Prostate gland (tissue), 2 donors: ENCODE measurements around the gene FAM168A. TPM values are rescaled to one million over a fixed set of nuclear protein-coding genes. Genes with fewer than 3 reads are reported as not detected.

Experiments used
- DNase-seq: peaks from one replicate; pipeline ENCODE4 v3.0.0-alpha.2; 2019; ENCODE audit warnings: low spot score
- H3K27ac ChIP-seq, 2 donors: fragments of 200-600 bp; sonication (generic); 2 replicates each; pipeline ENCODE4 v1.5.1; 2017 to 2019
- H3K27me3 ChIP-seq: fragments of 200-600 bp; sonication (generic); replicated peaks from 2 replicates; pipeline ENCODE4 v1.5.1; 2019; ENCODE audit not compliant: insufficient read depth
- H3K36me3 ChIP-seq, 2 donors: fragments of 200-600 bp; sonication (generic); 1 replicate in 1 of 2; 2 replicates in 1 of 2; pipeline versions ENCODE4 v1.5.1 to v1.8.1; 2017 to 2019
- H3K4me1 ChIP-seq: fragments of 200-600 bp; sonication (generic); replicated peaks from 2 replicates; pipeline ENCODE4 v1.5.1; 2019
- H3K4me3 ChIP-seq, 2 donors: fragments of 200-600 bp; sonication (generic); 2 replicates each; pipeline ENCODE4 v1.5.1; 2017 to 2019
- H3K9me3 ChIP-seq: fragments of 200-600 bp; sonication (generic); 2 replicates; pipeline ENCODE4 v1.5.1; 2017
- POLR2A ChIP-seq: fragments of 450-650 bp; IDR thresholded peaks from one replicate; pipeline ENCODE4 v1.6.1; 2016; ENCODE audit warnings: antibody characterized with exemption, mild to moderate bottlenecking
- POLR2AphosphoS5 ChIP-seq: sonication (generic); formaldehyde crosslinking; IDR thresholded peaks from one replicate; pipeline ENCODE4 v1.6.1; 2017; ENCODE audit warnings: antibody characterized with exemption
- WGBS: methylation state at CpG from one replicate; pipeline ENCODE4 v1.1.5; 2018; 5-methylcytosine and 5-hydroxymethylcytosine counted together
- intact Hi-C: fragments of 100-400 bp; cut with DNase I; formaldehyde crosslinking; loops from one replicate; pipeline ENCODE4 v1.14.2; 2022
- total RNA-seq, 2 donors: library from RNA; depleted of rRNA; stranded (reverse); fragments of >200 nt; gene quantifications; one replicate each; pipeline ENCODE4 v1.1.0, GENCODE V29; 2016
- TF ChIP-seq, protein P1 (sequence below), 4 experiments: fragments of 200-600 bp in 2 of 4; fragments of 450-650 bp in 2 of 4; sonication (generic) in 2 of 4; IDR thresholded peaks; 1 replicate in 3 of 4; 2 replicates in 1 of 4; pipeline ENCODE4 v1.5.1; 2016 to 2019; ENCODE audit warnings: antibody characterized with exemption in 4 of 4, mild to moderate bottlenecking in 2 of 4, moderate library complexity in 2 of 4

Gene FAM168A
- total RNA-seq, 2 donors from 2014 or later: 27.3 to 38.3 TPM

DNA sequence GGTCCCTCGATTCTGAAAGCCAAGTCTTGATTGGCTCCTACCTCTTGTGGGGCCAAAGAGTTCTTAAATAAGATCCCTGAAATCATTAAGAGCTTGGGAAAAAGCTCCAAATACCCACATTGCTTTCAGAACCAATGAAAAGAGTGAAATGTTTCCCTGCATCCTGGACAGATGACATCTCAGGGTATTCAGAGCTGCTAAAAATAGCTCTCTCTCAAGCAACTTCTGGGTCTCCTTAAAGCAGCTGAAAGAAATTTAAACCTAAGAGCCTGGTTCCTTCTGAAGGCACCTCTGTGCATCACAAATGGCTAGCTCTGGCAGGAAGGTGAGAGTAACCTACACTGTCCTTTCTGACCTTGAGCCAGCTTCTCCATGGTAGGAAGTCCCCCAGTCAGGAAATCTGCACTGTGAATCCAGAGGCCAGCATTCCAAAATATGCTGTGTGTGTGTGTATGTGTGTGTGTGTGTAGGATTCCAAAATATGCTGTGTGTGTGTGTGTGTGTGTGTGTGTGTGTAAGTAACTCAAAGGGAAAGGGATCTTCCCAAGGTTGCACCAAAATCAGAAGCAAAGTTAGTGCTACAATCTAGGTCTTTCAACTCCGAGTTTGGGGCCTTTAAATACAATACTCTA, 171.6 kb downstream of the FAM168A start:
- no peaks in the 10 kb centered on the region for H3K27me3 ChIP-seq
- 74% methylated on average over 2 of the region's 2 CpGs for WGBS
- no peaks in the 10 kb centered on the region for H3K4me1 ChIP-seq
- no peak overlapping the region for H3K4me3 ChIP-seq
- intact Hi-C loops: no loop called here
- H3K27ac ChIP-seq: no peak overlapping the region
- no peak for DNase-seq
- TF ChIP-seq, protein P1, sequence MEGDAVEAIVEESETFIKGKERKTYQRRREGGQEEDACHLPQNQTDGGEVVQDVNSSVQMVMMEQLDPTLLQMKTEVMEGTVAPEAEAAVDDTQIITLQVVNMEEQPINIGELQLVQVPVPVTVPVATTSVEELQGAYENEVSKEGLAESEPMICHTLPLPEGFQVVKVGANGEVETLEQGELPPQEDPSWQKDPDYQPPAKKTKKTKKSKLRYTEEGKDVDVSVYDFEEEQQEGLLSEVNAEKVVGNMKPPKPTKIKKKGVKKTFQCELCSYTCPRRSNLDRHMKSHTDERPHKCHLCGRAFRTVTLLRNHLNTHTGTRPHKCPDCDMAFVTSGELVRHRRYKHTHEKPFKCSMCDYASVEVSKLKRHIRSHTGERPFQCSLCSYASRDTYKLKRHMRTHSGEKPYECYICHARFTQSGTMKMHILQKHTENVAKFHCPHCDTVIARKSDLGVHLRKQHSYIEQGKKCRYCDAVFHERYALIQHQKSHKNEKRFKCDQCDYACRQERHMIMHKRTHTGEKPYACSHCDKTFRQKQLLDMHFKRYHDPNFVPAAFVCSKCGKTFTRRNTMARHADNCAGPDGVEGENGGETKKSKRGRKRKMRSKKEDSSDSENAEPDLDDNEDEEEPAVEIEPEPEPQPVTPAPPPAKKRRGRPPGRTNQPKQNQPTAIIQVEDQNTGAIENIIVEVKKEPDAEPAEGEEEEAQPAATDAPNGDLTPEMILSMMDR (IDR thresholded peaks at IDR 0.05): no peak
- TF ChIP-seq POLR2A: no peak
- no peak for TF ChIP-seq POLR2AphosphoS5
- no peaks in the 10 kb centered on the region for H3K9me3 ChIP-seq
- H3K36me3 ChIP-seq: no peaks in the 10 kb centered on the region

DNA sequence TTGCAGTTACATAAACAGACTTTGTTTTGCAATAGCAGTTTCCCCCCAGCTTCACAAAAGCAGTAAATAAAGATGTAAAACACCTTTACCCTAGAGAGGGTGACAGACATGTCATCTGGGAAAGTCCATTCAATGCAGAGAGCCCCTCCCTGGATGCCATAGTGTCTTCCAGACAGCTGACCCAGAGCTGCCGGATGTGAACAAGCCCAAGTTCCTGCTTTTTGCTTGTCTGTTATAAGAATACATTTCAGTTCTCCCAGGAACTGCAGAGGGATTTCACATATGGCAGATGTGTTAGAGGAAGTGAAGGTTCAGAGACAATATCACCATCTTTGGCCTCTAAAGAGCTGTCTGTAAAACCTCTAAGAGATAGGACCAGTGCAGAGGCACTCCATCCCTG, 172.8 kb downstream of the FAM168A start:
- H3K27me3 ChIP-seq: no peaks in the 10 kb centered on the region
- WGBS: 82% methylated on average over 1 of the region's 1 CpG
- no peak for TF ChIP-seq POLR2AphosphoS5
- TF ChIP-seq POLR2A: no peak
- TF ChIP-seq, protein P1 (IDR thresholded peaks at IDR 0.05): no peak
- no peaks in the 10 kb centered on the region for H3K4me1 ChIP-seq
- H3K27ac ChIP-seq: no peak overlapping the region
- no peak overlapping the region for H3K4me3 ChIP-seq
- no peaks in the 10 kb centered on the region for H3K9me3 ChIP-seq
- no peak for DNase-seq
- no peaks in the 10 kb centered on the region for H3K36me3 ChIP-seq
- intact Hi-C loops: no loop called here

DNA sequence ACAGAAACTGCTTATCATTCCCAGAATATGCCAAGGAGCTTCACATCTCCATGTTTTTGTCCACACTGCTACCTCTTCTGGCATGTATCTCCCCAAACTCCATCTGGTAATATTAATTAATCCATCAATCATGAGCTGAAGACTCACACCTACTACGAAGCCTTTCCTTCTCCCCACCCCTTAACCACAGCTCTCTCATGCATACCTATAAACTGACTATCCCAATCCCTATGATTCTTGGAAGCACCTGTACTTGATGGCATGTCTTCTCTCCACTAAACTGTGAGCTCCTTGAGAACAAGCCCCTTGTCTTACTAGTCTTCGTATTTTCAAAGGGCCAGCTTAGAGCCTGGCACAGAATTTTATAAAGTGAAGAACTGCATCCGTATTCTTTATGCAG, 174.4 kb downstream of the FAM168A start:
- Histone ChIP-seq H3K27ac (no peak overlapping the region), H3K36me3 (no peaks in the 10 kb centered on the region), H3K4me1 (no peaks in the 10 kb centered on the region), H3K27me3 (no peaks in the 10 kb centered on the region), H3K9me3 (no peaks in the 10 kb centered on the region), H3K4me3 (no peak overlapping the region)
- intact Hi-C loops: no loop called here
- DNase-seq: no peak
- TF ChIP-seq POLR2A (no peak), POLR2AphosphoS5 (no peak)
- TF ChIP-seq, protein P1 (IDR thresholded peaks at IDR 0.05): no peak
- 94% methylated on average over 3 of the region's 3 CpGs for WGBS

DNA sequence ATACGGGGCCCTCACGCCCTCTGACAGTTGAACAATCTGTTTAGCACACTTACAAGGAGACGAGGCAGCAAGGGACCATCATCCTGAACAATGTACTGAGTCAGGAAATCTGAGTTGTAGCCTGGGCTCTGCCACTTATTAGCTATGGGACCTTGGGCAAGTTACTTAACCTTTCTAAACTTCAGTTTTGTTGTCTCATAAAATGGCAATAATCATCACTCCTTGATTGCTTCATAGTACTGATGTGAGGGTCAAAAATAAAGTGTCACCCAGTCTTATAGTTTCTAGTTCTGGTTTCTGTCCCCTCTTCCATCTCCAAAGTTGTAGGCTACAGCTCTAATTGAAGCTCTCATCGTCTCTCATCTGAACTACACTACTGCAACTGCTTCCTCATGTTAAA, 175.0 kb downstream of the FAM168A start:
- Histone ChIP-seq H3K27me3 (no peaks in the 10 kb centered on the region), H3K27ac (no peak overlapping the region), H3K36me3 (no peaks in the 10 kb centered on the region), H3K4me1 (no peaks in the 10 kb centered on the region), H3K9me3 (no peaks in the 10 kb centered on the region), H3K4me3 (no peak overlapping the region)
- no peak for DNase-seq
- intact Hi-C loops: no loop called here
- TF ChIP-seq POLR2A: no peak
- TF ChIP-seq POLR2AphosphoS5: no peak
- TF ChIP-seq, protein P1 (IDR thresholded peaks at IDR 0.05): no peak
- 91% methylated on average over 4 of the region's 4 CpGs for WGBS

DNA sequence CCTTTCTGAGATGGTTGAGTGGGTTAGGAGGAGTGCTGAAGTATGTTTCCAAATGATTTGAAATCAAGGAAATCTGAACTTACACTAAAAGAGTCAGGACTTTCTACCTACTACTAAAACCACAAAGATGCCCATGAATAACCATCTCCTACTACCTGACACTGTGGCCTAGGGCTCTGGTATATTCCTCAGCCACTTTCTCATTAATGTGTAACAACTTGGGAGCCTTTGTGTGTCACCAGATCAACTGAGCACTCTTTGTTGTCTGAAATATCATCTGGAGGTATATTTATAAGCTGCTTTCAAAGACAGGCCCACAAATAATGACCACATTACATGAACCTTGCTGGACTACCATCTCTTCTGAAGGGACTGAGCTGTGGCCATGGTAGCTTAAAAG, 177.8 kb downstream of the FAM168A start:
- TF ChIP-seq, protein P1 (IDR thresholded peaks at IDR 0.05): no peak
- TF ChIP-seq POLR2AphosphoS5: no peak
- no peak for TF ChIP-seq POLR2A
- intact Hi-C loops: no loop called here
- no peak overlapping the region for H3K27ac ChIP-seq
- H3K9me3 ChIP-seq: no peaks in the 10 kb centered on the region
- H3K36me3 ChIP-seq: no peaks in the 10 kb centered on the region
- DNase-seq: no peak
- H3K4me1 ChIP-seq: no peaks in the 10 kb centered on the region
- no peak overlapping the region for H3K4me3 ChIP-seq
- no peaks in the 10 kb centered on the region for H3K27me3 ChIP-seq
